A673 (cell line): ENCODE results near the gene PRKAR2A.

Experiments
- CTCF ChIP-seq: fragments of 300-800, 200-600 bp; sonication (generic); conservative IDR thresholded peaks from 2 replicates; pipeline ENCODE4 v1.5.1; 2017; ENCODE audit warnings: low read depth, mild to moderate bottlenecking, antibody characterized with exemption, low read length, moderate library complexity, mixed read lengths
- EZH2 ChIP-seq: fragments of 200-600 bp; sonication (generic); IDR thresholded peaks from 2 replicates; pipeline ENCODE4 v1.6.1; 2017; ENCODE audit warnings: borderline replicate concordance, low read depth, mild to moderate bottlenecking, mixed read lengths, antibody characterized with exemption, low read length; ENCODE audit not compliant: poor library complexity, severe bottlenecking

- no peak for TF ChIP-seq CTCF
- TF ChIP-seq EZH2 = no peak
Observed at GRCh38 chr3:48847504-48848423, at the start of gene PRKAR2A.
